GM12878 (cell line): ENCODE measurements around the gene TOPORS. TPM values are rescaled to one million over a fixed set of nuclear protein-coding genes. Genes with fewer than 3 reads are reported as not detected.

Experiments
- ATAC-seq: fragments of 200-7000 bp; cut with Tn5 transposase; 3 replicates; pipeline ENCODE4 v1.9.1; 2020; ENCODE audit warnings: mild to moderate bottlenecking, moderate library complexity
- BruUV-seq: library from RNA; stranded (reverse); fragments of 400-500 nt; replicated peaks from 2 replicates; lab custom pipeline; 2021; lab: Mats Ljungman, UMichigan
- CTCF ChIA-PET: fragments of 300-600 bp; sonication (Branson Sonifier 250); formaldehyde crosslinking; extraction: SDS; loops from one replicate; lab custom pipeline; 2021; ENCODE audit warnings: inconsistent platforms; lab: Yijun Ruan, JAX
- POLR2A ChIA-PET: fragments of 350-600 bp; formaldehyde crosslinking; extraction: SDS; loops from one replicate; lab custom pipeline; 2021; ENCODE audit warnings: inconsistent platforms; lab: Charles Lee
- RAD21 ChIA-PET: fragments of 300-600 bp; sonication (Branson Sonifier 250); formaldehyde crosslinking; loops from one replicate; lab custom pipeline; 2023; ENCODE audit warnings: antibody characterized with exemption; ENCODE audit not compliant: unreplicated experiment; lab: Charles Lee
- SMC1A ChIA-PET: fragments of 300-600 bp; sonication (Branson Sonifier 250); formaldehyde crosslinking; loops from one replicate; lab custom pipeline; 2023; ENCODE audit not compliant: unreplicated experiment, uncharacterized antibody; lab: Charles Lee
- DNase-seq: peaks from one replicate; pipeline ENCODE4 v3.0.0-alpha.2; 2011; ENCODE audit warnings: low read depth, low spot score
- FAIRE-seq: peaks from 3 replicates; lab custom pipeline; 2011; peaks lifted over from hg19 to GRCh38; lab: Jason Lieb, UNC
- H2AFZ ChIP-seq: 2 replicates; pipeline ENCODE4 v1.6.0; 2011; ENCODE audit warnings: low read depth, low read length, control low read depth; ENCODE audit not compliant: control insufficient read depth
- H3K27ac ChIP-seq: 2 replicates; pipeline ENCODE4 v1.5.1; 2011; ENCODE audit warnings: control low read depth; ENCODE audit not compliant: control insufficient read depth, insufficient read depth
- H3K27me3 ChIP-seq, 2 experiments: replicated peaks in 1 of 2; 2 replicates each; pipeline versions ENCODE4 v1.6.0 to v1.6.1; 2011; ENCODE audit warnings: low read length in 1 of 2; ENCODE audit not compliant: control insufficient read depth in 2 of 2, insufficient read depth in 2 of 2
- H3K36me3 ChIP-seq, 2 experiments: 2 replicates each; pipeline ENCODE4 v1.5.1; 2011; ENCODE audit warnings: low read length in 1 of 2; ENCODE audit not compliant: control insufficient read depth in 2 of 2, insufficient read depth in 2 of 2
- H3K4me1 ChIP-seq: 2 replicates; pipeline ENCODE4 v1.6.1; 2011; ENCODE audit warnings: mild to moderate bottlenecking, low read length, moderate library complexity, mixed read lengths; ENCODE audit not compliant: control insufficient read depth, insufficient read depth
- H3K4me2 ChIP-seq: 2 replicates; pipeline ENCODE4 v1.6.0; 2011; ENCODE audit warnings: control low read depth; ENCODE audit not compliant: control insufficient read depth, insufficient read depth
- H3K4me3 ChIP-seq: fragments of 200-600 bp; sonication (generic); 2 replicates; pipeline ENCODE4 v1.5.1; 2016
- H3K79me2 ChIP-seq: 2 replicates; pipeline ENCODE4 v1.6.0; 2011; ENCODE audit warnings: low read length; ENCODE audit not compliant: control insufficient read depth, insufficient read depth
- H3K9ac ChIP-seq: 2 replicates; pipeline ENCODE4 v1.8.0; 2011; ENCODE audit warnings: low read length, control low read depth, mixed read lengths; ENCODE audit not compliant: control insufficient read depth, insufficient read depth
- H3K9me3 ChIP-seq: replicated peaks from 3 replicates; pipeline ENCODE4 v1.5.1; 2011; ENCODE audit warnings: mild to moderate bottlenecking, low read length; ENCODE audit not compliant: control insufficient read depth, insufficient read depth
- H4K20me1 ChIP-seq: 2 replicates; pipeline ENCODE4 v1.6.0; 2011; ENCODE audit not compliant: control insufficient read depth, insufficient read depth
- CTCF ChIP-seq, 3 experiments: IDR thresholded peaks in 2 of 3; conservative IDR thresholded peaks in 1 of 3; 2 replicates each; pipeline ENCODE4 v1.5.1; 2011; ENCODE audit warnings: low read depth in 3 of 3, low read length in 3 of 3, mild to moderate bottlenecking in 3 of 3, control low read depth in 2 of 3, moderate library complexity in 2 of 3, inconsistent platforms in 1 of 3, mixed read lengths in 1 of 3; ENCODE audit not compliant: control insufficient read depth in 2 of 3, insufficient read depth in 1 of 3; ENCODE audit errors: extremely low read depth in 1 of 3
- NFXL1 ChIP-seq: fragments of 450-650 bp; IDR thresholded peaks from 2 replicates; pipeline ENCODE4 v1.6.1; 2017; ENCODE audit warnings: antibody characterized with exemption, mild to moderate bottlenecking, borderline replicate concordance
- PAX8 ChIP-seq: fragments of 450-650 bp; IDR thresholded peaks from 2 replicates; pipeline ENCODE4 v1.6.1; 2017; ENCODE audit warnings: mild to moderate bottlenecking, moderate library complexity
- RB1 ChIP-seq: fragments of 450-650 bp; formaldehyde crosslinking; IDR thresholded peaks from 2 replicates; pipeline ENCODE4 v1.6.1; 2017; ENCODE audit warnings: mild to moderate bottlenecking, borderline replicate concordance
- RELB ChIP-seq: fragments of 450-650 bp; IDR thresholded peaks from 2 replicates; pipeline ENCODE4 v1.6.1; 2017; ENCODE audit warnings: low read depth, mild to moderate bottlenecking, moderate library complexity
- SRF ChIP-seq, 2 experiments: IDR thresholded peaks; 2 replicates each; pipeline ENCODE4 v1.6.1; 2011; ENCODE audit warnings: low read depth in 2 of 2, low read length in 2 of 2, mild to moderate bottlenecking in 1 of 2, moderate library complexity in 1 of 2
- WRNIP1 ChIP-seq: IDR thresholded peaks from 2 replicates; pipeline ENCODE4 v1.6.1; 2011; ENCODE audit warnings: low read depth, low read length, improper control_type of control experiment, borderline replicate concordance
- WGBS: methylation state at CpG from one replicate; pipeline ENCODE4 v1.1.6; 2016; ENCODE audit warnings: low lambda C conversion rate; ENCODE audit not compliant: insufficient replicate concordance, insufficient coverage; ENCODE audit errors: missing lambda C conversion rate; 5-methylcytosine and 5-hydroxymethylcytosine counted together
- in situ Hi-C: fragments of 300-500 bp; cut with MboI; formaldehyde crosslinking; loops from 9 replicates; pipeline ENCODE4 v1.14.3; 2018; ENCODE audit warnings: mixed read lengths
- intact Hi-C: fragments of 100-400 bp; cut with micrococcal nuclease; formaldehyde crosslinking; loops from one replicate; pipeline ENCODE4 v1.14.2; 2022; ENCODE audit not compliant: unreplicated experiment
- polyA plus RNA-seq, 11 experiments: library from polyadenylated mRNA; depleted of rRNA in 4 of 11; unstranded in 6 of 11; stranded (reverse) in 5 of 11; fragments of >200 nt; fragmentation: Nextera tagmentation in 4 of 11; fragmentation: Illumina TruSeq in 1 of 11; extraction: Ambion mirVana in 4 of 11; extraction: Trizol in 1 of 11; gene quantifications; 1 replicate in 1 of 11; 2 replicates in 10 of 11; pipeline versions ENCODE4 v1.2.1 to v1.2.3, GENCODE V29; 2011 to 2016; ENCODE audit warnings: inconsistent platforms in 2 of 11, missing spikeins in 2 of 11, low read depth in 1 of 11
- total RNA-seq, 4 experiments: library from RNA; depleted of rRNA in 3 of 4; stranded (reverse); fragments of >200 nt in 3 of 4; fragmentation: Illumina TruSeq in 1 of 4; extraction: Trizol in 1 of 4; gene quantifications; 2 replicates each; pipeline versions ENCODE4 v1.2.1 to v1.2.3, GENCODE V29; 2013 to 2021

The TOPORS gene
- total and polyA plus RNA-seq, 10 of the 15 experiments (the other 5 are each of a cell fraction or from before 2014, with no cell fraction given) = 6.0 to 27.8 (median 14.3) TPM

GRCh38 chr9:32533336-32533735 is 19.1 kb downstream of the TOPORS start:
- Histone ChIP-seq H3K79me2 (no peaks in the 10 kb centered on the region), H3K9me3 (no peaks in the 10 kb centered on the region; the same call in 2 of the 3 replicates), H2AFZ (no peak overlapping the region), H3K36me3 (no peaks in the 10 kb centered on the region), H3K4me2 (no peak overlapping the region), H3K27me3 (no peaks in the 10 kb centered on the region), H3K4me1 (no peaks in the 10 kb centered on the region), H3K27ac (no peak overlapping the region), H3K9ac (no peak overlapping the region), H4K20me1 (no peaks in the 10 kb centered on the region), H3K4me3 (no peak overlapping the region)
- ATAC-seq = no peak
- RAD21 ChIA-PET = no interaction called here
- intact Hi-C loops = no loop called here
- CTCF ChIA-PET = interaction anchor here (1.8 kb wide), 1 partner anchor 46 kb away, joined by 5 read pairs; no protein-coding TSS in a partner anchor
- SMC1A ChIA-PET = no interaction called here
- BruUV-seq = no TSS peak
- in situ Hi-C loops = no loop called here
- no peak for DNase-seq
- FAIRE-seq = no peak
- TF ChIP-seq PAX8 = no peak
- TF ChIP-seq SRF (IDR thresholded peaks at IDR 0.05; ENCODE audit: low read depth in 2 of 2, low read length in 2 of 2) = no peak
- no peak for TF ChIP-seq RB1
- no peak for TF ChIP-seq NFXL1
- no peak for TF ChIP-seq RELB
- no peak for TF ChIP-seq CTCF (IDR thresholded peaks at IDR 0.05 in 2 of 3, conservative IDR thresholded peaks at IDR 0.05 in 1 of 3; ENCODE audit: control insufficient read depth in 2 of 3, extremely low read depth in 1 of 3, insufficient read depth in 1 of 3, low read depth in 3 of 3, low read length in 3 of 3)
- TF ChIP-seq WRNIP1 = no peak
- 98% methylated on average over 6 of the region's 6 CpGs for WGBS
- POLR2A ChIA-PET = no interaction called here
